Ovary (tissue), 3 donors: ENCODE measurements around the gene IFRD2.

ENCODE experiments used
- EP300 ChIP-seq: sonication (generic); formaldehyde crosslinking; IDR thresholded peaks from one replicate; pipeline ENCODE4 v1.6.1; 2017; ENCODE audit warnings: antibody characterized with exemption
- POLR2A ChIP-seq: fragments of 450-650 bp; IDR thresholded peaks from one replicate; pipeline ENCODE4 v1.6.1; 2017; ENCODE audit warnings: antibody characterized with exemption, mild to moderate bottlenecking, moderate library complexity
- TF ChIP-seq, protein P1 (sequence below), 3 donors: fragments of 450-650 bp in 2 of 3; fragments of 200-600 bp in 1 of 3; IDR thresholded peaks; one replicate each; pipeline versions ENCODE4 v1.5.1 to v1.8.0; 2016 to 2022; ENCODE audit warnings: antibody characterized with exemption in 3 of 3, mild to moderate bottlenecking in 1 of 3
- donor health status: DM: no; HTN: no; CAD: no.

DNA sequence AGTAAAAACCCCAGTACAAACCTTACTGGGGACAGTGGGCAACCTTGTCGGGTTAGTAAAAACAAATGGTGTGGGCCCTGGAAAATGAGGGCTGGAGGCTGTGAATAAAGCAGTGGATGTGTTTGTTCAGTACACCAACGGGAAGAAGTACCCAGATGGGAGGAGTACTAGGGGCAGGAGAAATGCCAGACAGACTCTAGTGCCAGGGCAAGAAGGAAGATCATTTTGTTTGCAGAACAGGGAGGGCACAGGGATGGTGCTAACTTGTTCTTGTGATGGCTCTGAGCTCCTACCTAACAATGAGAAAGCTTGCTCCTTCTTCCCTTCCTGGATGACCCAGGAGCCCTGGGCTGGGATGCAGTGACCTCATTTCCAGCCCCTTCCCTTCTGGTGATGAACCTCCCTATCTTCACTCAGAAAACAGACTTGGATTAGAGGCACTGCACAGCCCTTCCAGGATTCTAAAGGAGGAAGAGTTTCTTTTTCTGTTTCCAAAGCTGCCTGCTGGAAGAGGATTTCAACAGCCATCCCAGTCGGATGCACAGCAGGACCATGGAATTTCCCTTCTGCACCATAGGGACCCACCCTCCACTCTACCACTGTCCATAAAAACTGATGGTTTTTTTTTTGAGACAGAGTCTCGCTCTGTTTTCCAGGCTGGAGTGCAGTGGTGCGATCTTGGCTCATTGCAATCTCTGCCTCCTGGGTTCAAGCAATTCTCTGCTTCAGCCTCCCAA lies 42.3 kb upstream of the IFRD2 start:
- TF ChIP-seq POLR2A (no peak), EP300 (no peak)
- TF ChIP-seq, protein P1, sequence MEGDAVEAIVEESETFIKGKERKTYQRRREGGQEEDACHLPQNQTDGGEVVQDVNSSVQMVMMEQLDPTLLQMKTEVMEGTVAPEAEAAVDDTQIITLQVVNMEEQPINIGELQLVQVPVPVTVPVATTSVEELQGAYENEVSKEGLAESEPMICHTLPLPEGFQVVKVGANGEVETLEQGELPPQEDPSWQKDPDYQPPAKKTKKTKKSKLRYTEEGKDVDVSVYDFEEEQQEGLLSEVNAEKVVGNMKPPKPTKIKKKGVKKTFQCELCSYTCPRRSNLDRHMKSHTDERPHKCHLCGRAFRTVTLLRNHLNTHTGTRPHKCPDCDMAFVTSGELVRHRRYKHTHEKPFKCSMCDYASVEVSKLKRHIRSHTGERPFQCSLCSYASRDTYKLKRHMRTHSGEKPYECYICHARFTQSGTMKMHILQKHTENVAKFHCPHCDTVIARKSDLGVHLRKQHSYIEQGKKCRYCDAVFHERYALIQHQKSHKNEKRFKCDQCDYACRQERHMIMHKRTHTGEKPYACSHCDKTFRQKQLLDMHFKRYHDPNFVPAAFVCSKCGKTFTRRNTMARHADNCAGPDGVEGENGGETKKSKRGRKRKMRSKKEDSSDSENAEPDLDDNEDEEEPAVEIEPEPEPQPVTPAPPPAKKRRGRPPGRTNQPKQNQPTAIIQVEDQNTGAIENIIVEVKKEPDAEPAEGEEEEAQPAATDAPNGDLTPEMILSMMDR (IDR thresholded peaks at IDR 0.05): no peak
